ENCODE data around the gene ZFR. TPM values are rescaled to one million over a fixed set of nuclear protein-coding genes. Genes with fewer than 3 reads are reported as not detected.

ZFR gene
- total and polyA plus RNA-seq, 2 experiments from 2014 or later, result 103 to 124 TPM

DNA sequence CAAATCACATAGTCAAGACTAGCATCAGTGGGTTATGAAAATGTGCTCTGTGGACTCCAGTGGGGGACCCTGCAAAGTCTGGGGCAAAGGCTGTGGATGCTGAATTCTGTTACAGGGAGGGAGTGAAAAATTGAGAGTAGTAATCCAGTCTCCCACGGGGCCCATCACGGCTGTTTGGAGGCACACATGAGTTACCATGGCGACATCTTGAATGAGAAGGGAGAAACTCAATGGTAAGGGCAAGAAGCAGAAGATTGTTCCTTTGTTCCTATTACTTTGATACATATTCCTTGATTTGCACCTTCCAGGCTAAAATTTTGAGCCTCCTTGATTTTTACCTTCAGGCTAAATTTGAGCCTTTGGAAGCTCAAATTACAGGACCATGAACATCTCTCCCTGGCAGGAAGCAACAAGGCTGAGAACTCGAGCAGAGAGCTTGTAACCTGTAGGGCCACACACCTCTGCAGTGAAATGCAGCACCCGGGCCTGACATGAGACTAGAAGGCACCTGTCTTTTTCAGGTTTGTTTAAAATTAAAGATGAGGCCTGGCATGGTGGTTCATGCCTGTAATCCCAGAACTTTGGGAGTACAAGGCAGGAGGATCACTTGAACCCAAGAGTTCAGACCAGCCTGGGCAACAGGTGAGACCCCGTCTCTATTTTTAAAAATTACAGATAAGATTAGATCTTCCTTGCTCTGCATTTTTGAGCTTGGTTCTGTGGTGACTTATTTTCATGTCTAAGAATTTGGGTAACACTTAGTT lies 31.0 kb upstream of the ZFR start:
- H3K79me2 ChIP-seq (ENCODE audit: insufficient read depth), result no peaks in the 10 kb centered on the region
- no peak overlapping the region for H3K27ac ChIP-seq
- H3F3A ChIP-seq (ENCODE audit: insufficient read depth), result no peaks in the 10 kb centered on the region
- H3K36me3 ChIP-seq (ENCODE audit: low read depth), result no peaks in the 10 kb centered on the region
- H3K4me2 ChIP-seq (ENCODE audit: unreplicated experiment), result no peak overlapping the region
- H3K9me2 ChIP-seq (ENCODE audit: insufficient read depth), result no peaks in the 10 kb centered on the region
- no peak overlapping the region for H3K9ac ChIP-seq
- no peak overlapping the region for H3K4me3 ChIP-seq
- TF ChIP-seq EZH2 (IDR thresholded peaks at IDR 0.05; ENCODE audit: insufficient read depth, poor library complexity, severe bottlenecking) (no peak), EZH2phosphoT487 (IDR thresholded peaks at IDR 0.05; ENCODE audit: insufficient read depth, low read depth) (no peak)
- no peaks in the 10 kb centered on the region for H3K9me3 ChIP-seq (ENCODE audit: low read depth)
- peak; percentile 19 for DNase-seq
- in situ Hi-C loops (cut with MboI), result no loop called here
- H4K20me1 ChIP-seq (ENCODE audit: insufficient read depth), result no peaks in the 10 kb centered on the region
- WGBS, 2 experiments (ENCODE audit: low coverage in 1 of 2, low lambda C conversion rate in 2 of 2, missing lambda C conversion rate in 2 of 2), result 70 to 72% methylated on average over 6 of the region's 6 CpGs
- no peaks in the 10 kb centered on the region for H3K27me3 ChIP-seq (replicated peaks; ENCODE audit: insufficient read depth)
- no peak overlapping the region for H2AFZ ChIP-seq
- no peaks in the 10 kb centered on the region for H3K4me1 ChIP-seq (ENCODE audit: insufficient read depth)

DNA sequence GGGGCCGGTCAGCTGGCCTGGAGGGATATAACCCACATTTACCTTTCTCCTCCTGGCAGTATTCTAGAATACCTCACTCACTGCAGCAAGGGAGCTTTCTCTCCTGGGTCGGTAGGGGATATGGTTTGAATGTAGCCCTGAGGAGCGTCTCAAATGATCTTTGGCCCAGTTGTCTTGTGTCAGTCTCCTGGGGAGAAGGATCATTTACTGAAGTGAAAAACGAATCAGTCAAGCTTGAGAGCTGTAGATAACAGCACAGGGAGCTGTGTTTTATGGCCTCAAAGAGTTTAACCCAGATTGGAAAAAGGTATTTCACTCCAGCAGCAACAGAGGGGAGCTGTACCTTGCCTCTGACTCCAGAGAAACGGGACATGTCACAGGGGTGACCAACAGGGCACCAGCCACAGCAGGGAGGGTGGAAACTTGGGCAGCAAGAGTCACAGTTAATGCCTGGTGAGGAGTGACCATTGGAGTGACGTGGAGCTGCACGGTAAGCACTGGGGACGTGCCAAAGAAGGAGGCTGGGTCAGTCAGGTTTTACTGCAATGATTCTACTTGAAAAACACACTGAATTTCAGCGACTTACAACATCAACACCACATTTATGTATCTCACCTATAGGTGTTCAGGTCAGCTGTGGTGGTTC lies 29.8 kb upstream of the ZFR start:
- Histone ChIP-seq H3K4me2 (ENCODE audit: unreplicated experiment) (no peak overlapping the region), H3K9ac (no peak overlapping the region), H3K79me2 (ENCODE audit: insufficient read depth) (no peaks in the 10 kb centered on the region), H3K9me3 (ENCODE audit: low read depth) (no peaks in the 10 kb centered on the region), H3K27ac (no peak overlapping the region), H4K20me1 (ENCODE audit: insufficient read depth) (no peaks in the 10 kb centered on the region), H3K9me2 (ENCODE audit: insufficient read depth) (no peaks in the 10 kb centered on the region), H3K4me3 (no peak overlapping the region), H3F3A (ENCODE audit: insufficient read depth) (no peaks in the 10 kb centered on the region), H3K4me1 (ENCODE audit: insufficient read depth) (no peaks in the 10 kb centered on the region), H3K27me3 (replicated peaks; ENCODE audit: insufficient read depth) (no peaks in the 10 kb centered on the region), H2AFZ (no peak overlapping the region), H3K36me3 (ENCODE audit: low read depth) (no peaks in the 10 kb centered on the region)
- in situ Hi-C loops (cut with MboI), result no loop called here
- no peak for DNase-seq
- WGBS, 2 experiments (ENCODE audit: low coverage in 1 of 2, low lambda C conversion rate in 2 of 2, missing lambda C conversion rate in 2 of 2), result 62 to 65% methylated on average over 9 of the region's 9 CpGs
- TF ChIP-seq EZH2 (IDR thresholded peaks at IDR 0.05; ENCODE audit: insufficient read depth, poor library complexity, severe bottlenecking), result no peak
- TF ChIP-seq EZH2phosphoT487 (IDR thresholded peaks at IDR 0.05; ENCODE audit: insufficient read depth, low read depth), result no peak

DNA sequence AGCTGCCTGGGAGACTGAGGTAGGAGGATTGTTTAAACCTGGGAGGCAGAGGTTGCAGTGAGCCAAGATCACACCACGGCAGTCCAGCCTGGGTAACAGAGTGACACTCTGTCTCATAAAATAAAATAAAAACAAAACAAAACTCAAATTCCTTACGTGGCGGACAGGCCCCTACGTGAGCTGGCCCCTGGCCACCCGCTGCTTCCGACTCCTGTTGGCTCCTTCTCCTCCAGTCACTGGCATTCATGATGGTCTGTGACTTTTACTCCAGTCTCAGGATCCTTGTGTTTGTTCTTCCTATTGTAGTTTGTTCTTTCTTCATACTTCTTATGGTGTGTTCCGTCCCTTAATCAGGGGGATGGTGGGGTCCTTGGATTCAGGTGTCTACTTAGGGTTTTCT lies 28.5 kb upstream of the ZFR start:
- H3K27ac ChIP-seq, result no peak overlapping the region
- H3K27me3 ChIP-seq (replicated peaks; ENCODE audit: insufficient read depth), result no peaks in the 10 kb centered on the region
- TF ChIP-seq EZH2phosphoT487 (IDR thresholded peaks at IDR 0.05; ENCODE audit: insufficient read depth, low read depth), result no peak
- TF ChIP-seq EZH2 (IDR thresholded peaks at IDR 0.05; ENCODE audit: insufficient read depth, poor library complexity, severe bottlenecking), result no peak
- no peaks in the 10 kb centered on the region for H3K4me1 ChIP-seq (ENCODE audit: insufficient read depth)
- no peak overlapping the region for H2AFZ ChIP-seq
- no peak overlapping the region for H3K4me3 ChIP-seq
- H3F3A ChIP-seq (ENCODE audit: insufficient read depth), result no peaks in the 10 kb centered on the region
- WGBS, 2 experiments (ENCODE audit: low coverage in 1 of 2, low lambda C conversion rate in 2 of 2, missing lambda C conversion rate in 2 of 2), result 71 to 76% methylated on average over 7 of the region's 7 CpGs
- no peaks in the 10 kb centered on the region for H4K20me1 ChIP-seq (ENCODE audit: insufficient read depth)
- no peak for DNase-seq
- H3K9me3 ChIP-seq (ENCODE audit: low read depth), result no peaks in the 10 kb centered on the region
- H3K9me2 ChIP-seq (ENCODE audit: insufficient read depth), result no peaks in the 10 kb centered on the region
- H3K4me2 ChIP-seq (ENCODE audit: unreplicated experiment), result no peak overlapping the region
- no peak overlapping the region for H3K9ac ChIP-seq
- in situ Hi-C loops (cut with MboI), result no loop called here
- no peaks in the 10 kb centered on the region for H3K79me2 ChIP-seq (ENCODE audit: insufficient read depth)
- no peaks in the 10 kb centered on the region for H3K36me3 ChIP-seq (ENCODE audit: low read depth)

DNA sequence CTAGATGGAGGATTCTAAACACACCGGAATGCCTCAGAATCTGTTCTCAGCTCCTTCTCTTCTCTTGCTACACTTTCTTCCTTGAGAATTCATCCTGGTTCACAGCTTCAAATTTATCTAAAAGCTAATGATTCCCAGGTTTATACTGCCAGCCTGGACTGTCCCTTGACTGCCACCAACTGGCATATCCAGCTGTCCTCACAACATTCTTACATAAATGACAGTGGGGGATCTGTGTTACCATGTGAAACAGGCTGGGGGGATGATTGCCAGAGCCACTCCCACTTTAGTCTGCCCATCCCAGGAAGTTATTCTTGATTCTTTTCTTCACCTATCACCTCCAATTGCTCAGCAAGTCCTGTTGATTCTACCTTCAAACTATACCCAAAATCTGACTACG lies 27.2 kb upstream of the ZFR start:
- H2AFZ ChIP-seq, result no peak overlapping the region
- no peaks in the 10 kb centered on the region for H3K79me2 ChIP-seq (ENCODE audit: insufficient read depth)
- H3K9ac ChIP-seq, result no peak overlapping the region
- no peaks in the 10 kb centered on the region for H3K36me3 ChIP-seq (ENCODE audit: low read depth)
- H3K9me3 ChIP-seq (ENCODE audit: low read depth), result no peaks in the 10 kb centered on the region
- no peaks in the 10 kb centered on the region for H3K9me2 ChIP-seq (ENCODE audit: insufficient read depth)
- DNase-seq, result no peak
- no peaks in the 10 kb centered on the region for H3K4me1 ChIP-seq (ENCODE audit: insufficient read depth)
- H3K27me3 ChIP-seq (replicated peaks; ENCODE audit: insufficient read depth), result no peaks in the 10 kb centered on the region
- H3K4me3 ChIP-seq, result no peak overlapping the region
- no peak overlapping the region for H3K27ac ChIP-seq
- no peaks in the 10 kb centered on the region for H3F3A ChIP-seq (ENCODE audit: insufficient read depth)
- in situ Hi-C loops (cut with MboI), result no loop called here
- TF ChIP-seq EZH2phosphoT487 (IDR thresholded peaks at IDR 0.05; ENCODE audit: insufficient read depth, low read depth), result no peak
- TF ChIP-seq EZH2 (IDR thresholded peaks at IDR 0.05; ENCODE audit: insufficient read depth, poor library complexity, severe bottlenecking), result no peak
- no peak overlapping the region for H3K4me2 ChIP-seq (ENCODE audit: unreplicated experiment)
- H4K20me1 ChIP-seq (ENCODE audit: insufficient read depth), result no peaks in the 10 kb centered on the region
- 58 to 65% methylated on average over 2 of the region's 2 CpGs for WGBS, 2 experiments (ENCODE audit: low coverage in 1 of 2, low lambda C conversion rate in 2 of 2, missing lambda C conversion rate in 2 of 2)
